OCI-LY1 (cell line): ENCODE measurements around the gene UBE2Z.

Source experiments
- CTCF ChIP-seq: fragments of 200-600 bp; sonication (generic), shearing (Covaris generic); IDR thresholded peaks from 2 replicates; pipeline ENCODE4 v1.5.1; 2017; ENCODE audit warnings: mild to moderate bottlenecking, antibody characterized with exemption, low read length, moderate library complexity, mixed read lengths
- EZH2 ChIP-seq: fragments of 200-600 bp; sonication (generic), shearing (Covaris generic); IDR thresholded peaks from 2 replicates; pipeline ENCODE4 v1.8.0; 2017; ENCODE audit warnings: borderline replicate concordance, mixed run types, mild to moderate bottlenecking, antibody characterized with exemption, low read length, moderate library complexity, mixed read lengths

GRCh38 chr17:48908853-48909394 lies 717 bp downstream of the UBE2Z start:
- TF ChIP-seq CTCF (no peak), EZH2 (no peak)
